Adrenal gland (tissue), 5 donors: ENCODE results near the gene ATG9B.

Source experiments
- POLR2A ChIP-seq, 2 donors: fragments of 450-650 bp; IDR thresholded peaks; one replicate each; pipeline ENCODE4 v1.6.1; 2017; ENCODE audit warnings: antibody characterized with exemption in 2 of 2, mild to moderate bottlenecking in 2 of 2, moderate library complexity in 1 of 2
- TF ChIP-seq, protein P1 (sequence below), 6 experiments: fragments of 450-650 bp in 4 of 6; fragments of 200-600 bp in 2 of 6; sonication (generic) in 1 of 6; IDR thresholded peaks; 1 replicate in 5 of 6; 2 replicates in 1 of 6; pipeline versions ENCODE4 v1.5.1 to v1.8.0; 2016 to 2021; ENCODE audit warnings: antibody characterized with exemption in 6 of 6, mild to moderate bottlenecking in 2 of 6, moderate library complexity in 1 of 6
- donor health status: DM: no; HTN: no; CAD: no.

DNA sequence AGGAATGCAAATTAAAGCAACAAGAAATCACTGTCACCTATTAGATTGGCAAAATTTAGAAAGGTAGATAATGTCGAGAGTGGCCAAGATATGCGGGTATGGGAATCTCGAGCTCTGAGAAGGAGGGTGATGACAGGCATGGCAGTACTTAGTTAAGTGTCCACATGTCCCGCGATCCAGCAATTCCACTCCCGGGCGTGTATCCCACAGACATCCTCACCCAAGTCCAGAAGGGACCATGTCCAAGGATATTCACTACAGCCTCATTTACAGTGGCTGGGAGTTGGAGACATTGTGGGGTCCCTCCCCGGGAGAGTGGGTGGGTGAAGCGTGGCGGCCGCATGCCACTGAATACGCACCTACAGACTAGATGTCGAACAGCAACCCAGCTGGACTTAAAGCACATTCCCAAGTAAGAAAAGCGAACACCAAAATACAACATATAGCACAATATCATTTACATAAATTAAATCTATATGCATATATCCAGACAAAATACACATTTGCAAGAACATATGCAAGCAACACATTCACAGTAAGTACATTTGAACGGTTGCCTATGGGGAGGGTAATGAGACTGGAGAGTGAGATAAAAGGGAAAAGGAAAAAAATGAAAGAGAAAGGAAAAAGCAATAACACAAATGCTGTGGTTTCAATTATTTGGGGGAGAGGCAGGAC lies 56.1 kb downstream of the ATG9B start:
- TF ChIP-seq, protein P1, sequence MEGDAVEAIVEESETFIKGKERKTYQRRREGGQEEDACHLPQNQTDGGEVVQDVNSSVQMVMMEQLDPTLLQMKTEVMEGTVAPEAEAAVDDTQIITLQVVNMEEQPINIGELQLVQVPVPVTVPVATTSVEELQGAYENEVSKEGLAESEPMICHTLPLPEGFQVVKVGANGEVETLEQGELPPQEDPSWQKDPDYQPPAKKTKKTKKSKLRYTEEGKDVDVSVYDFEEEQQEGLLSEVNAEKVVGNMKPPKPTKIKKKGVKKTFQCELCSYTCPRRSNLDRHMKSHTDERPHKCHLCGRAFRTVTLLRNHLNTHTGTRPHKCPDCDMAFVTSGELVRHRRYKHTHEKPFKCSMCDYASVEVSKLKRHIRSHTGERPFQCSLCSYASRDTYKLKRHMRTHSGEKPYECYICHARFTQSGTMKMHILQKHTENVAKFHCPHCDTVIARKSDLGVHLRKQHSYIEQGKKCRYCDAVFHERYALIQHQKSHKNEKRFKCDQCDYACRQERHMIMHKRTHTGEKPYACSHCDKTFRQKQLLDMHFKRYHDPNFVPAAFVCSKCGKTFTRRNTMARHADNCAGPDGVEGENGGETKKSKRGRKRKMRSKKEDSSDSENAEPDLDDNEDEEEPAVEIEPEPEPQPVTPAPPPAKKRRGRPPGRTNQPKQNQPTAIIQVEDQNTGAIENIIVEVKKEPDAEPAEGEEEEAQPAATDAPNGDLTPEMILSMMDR (IDR thresholded peaks at IDR 0.05): no peak
- TF ChIP-seq POLR2A (IDR thresholded peaks at IDR 0.05): no peak
